Body of pancreas (tissue), 4 donors: ENCODE data around the gene CWH43. TPM values are rescaled to one million over a fixed set of nuclear protein-coding genes. Genes with fewer than 3 reads are reported as not detected.

Source experiments
- ATAC-seq: fragments of 150-250 bp; one replicate; pipeline ENCODE4 v1.9.1; 2016
- DNase-seq, 4 donors: peaks; one replicate each; pipeline ENCODE4 v3.0.0-alpha.2; 2019
- H3K27ac ChIP-seq, 4 donors: fragments of 200-600 bp; sonication (generic); 1 replicate in 3 of 4; 2 replicates in 1 of 4; pipeline versions ENCODE4 v1.5.1 to v1.6.1; 2016 to 2019; ENCODE audit warnings: mild to moderate bottlenecking in 1 of 4, mixed read lengths in 1 of 4, moderate library complexity in 1 of 4
- H3K27me3 ChIP-seq, 2 donors: fragments of 200-600 bp; sonication (generic); one replicate each; pipeline ENCODE4 v1.6.0; 2016; ENCODE audit warnings: mild to moderate bottlenecking in 1 of 2
- H3K36me3 ChIP-seq, 2 donors: fragments of 200-600 bp; sonication (generic); replicated peaks in 1 of 2; 2 replicates each; pipeline ENCODE4 v1.5.1; 2016; ENCODE audit warnings: low read depth in 2 of 2; ENCODE audit not compliant: insufficient read depth in 1 of 2
- H3K4me1 ChIP-seq: fragments of 200-600 bp; sonication (generic); one replicate; pipeline ENCODE4 v1.6.0; 2016
- H3K4me3 ChIP-seq, 2 donors: fragments of 200-600 bp; sonication (generic); 1 replicate in 1 of 2; 2 replicates in 1 of 2; pipeline ENCODE4 v1.5.1; 2016 to 2019
- H3K9me3 ChIP-seq, 3 donors: fragments of 200-600 bp; sonication (generic); 1 replicate in 2 of 3; 2 replicates in 1 of 3; pipeline ENCODE4 v1.5.1; 2016
- POLR2A ChIP-seq, 3 donors: fragments of 450-650 bp; IDR thresholded peaks; one replicate each; pipeline ENCODE4 v1.6.1; 2016; ENCODE audit warnings: antibody characterized with exemption in 3 of 3, mild to moderate bottlenecking in 2 of 3
- WGBS, 2 donors: methylation state at CpG; one replicate each; pipeline ENCODE4 v1.1.5; 2017; 5-methylcytosine and 5-hydroxymethylcytosine counted together
- intact Hi-C: fragments of 100-400 bp; cut with DNase I; formaldehyde crosslinking; loops from one replicate; pipeline ENCODE4 v1.15.1; 2023
- total RNA-seq, 2 donors: library from RNA; depleted of rRNA; stranded (reverse); fragments of >200 nt; gene quantifications; one replicate each; pipeline ENCODE4 v1.1.0, GENCODE V29; 2016
- TF ChIP-seq, protein P1 (sequence below), 7 experiments: fragments of 450-650 bp in 4 of 7; fragments of 200-600 bp in 3 of 7; sonication (generic) in 3 of 7; IDR thresholded peaks; one replicate each; pipeline ENCODE4 v1.5.1; 2016 to 2019; ENCODE audit warnings: antibody characterized with exemption in 7 of 7

The CWH43 gene
- total RNA-seq, result not detected

DNA sequence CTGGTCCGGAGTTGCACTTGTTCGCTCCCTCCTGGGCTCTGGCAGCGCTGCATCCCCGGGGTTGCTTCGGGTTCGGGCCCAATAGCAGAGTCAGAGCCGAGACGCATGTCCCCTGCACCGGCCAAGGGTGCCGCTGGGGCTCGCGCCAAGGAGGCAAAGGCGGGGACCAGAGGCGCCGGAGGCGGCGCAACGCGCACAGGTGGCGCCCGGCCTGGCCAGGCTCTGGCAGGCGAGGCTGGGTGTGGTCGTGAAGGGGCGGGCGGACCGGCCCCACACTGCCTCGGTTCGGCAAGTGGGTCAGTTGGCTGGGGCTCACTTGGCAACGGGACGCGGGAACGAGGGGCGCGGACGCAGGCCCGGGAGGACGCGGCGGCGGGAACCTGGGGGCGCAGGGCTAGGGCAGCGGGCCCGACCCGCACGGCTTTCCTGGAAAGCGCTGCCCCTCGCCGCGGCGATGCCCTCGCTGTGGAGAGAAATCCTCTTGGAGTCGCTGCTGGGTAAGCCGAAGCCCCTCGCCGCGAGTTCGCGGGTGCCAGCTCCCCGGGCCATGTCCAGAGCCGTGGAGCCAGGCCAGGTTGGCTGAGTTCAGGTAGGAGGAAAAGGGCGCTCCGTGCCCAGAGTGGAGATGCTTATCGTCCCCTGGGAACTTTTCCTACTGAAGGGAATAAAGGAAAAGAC, at the start of gene CWH43:
TSS of gene CWH43 (plus strand) at position 300 of the 678 bp plus-strand sequence. CDS start at position 455, 155 bp downstream.
- Histone ChIP-seq H3K36me3 (no peaks in the 10 kb centered on the region), H3K27me3 (no peaks in the 10 kb centered on the region), H3K9me3 (no peaks in the 10 kb centered on the region), H3K4me3 (no peak within 1 kb of the TSS), H3K27ac (no peak within 1 kb of the TSS), H3K4me1 (peaks cover 8% of the 10 kb centered on the region)
- no peak for DNase-seq
- no peak for ATAC-seq
- 3 to 4% methylated on average over 15 to 61 of the region's 63 CpGs for WGBS, 2 donors
- TF ChIP-seq POLR2A (IDR thresholded peaks at IDR 0.05), result no peak
- TF ChIP-seq, protein P1, sequence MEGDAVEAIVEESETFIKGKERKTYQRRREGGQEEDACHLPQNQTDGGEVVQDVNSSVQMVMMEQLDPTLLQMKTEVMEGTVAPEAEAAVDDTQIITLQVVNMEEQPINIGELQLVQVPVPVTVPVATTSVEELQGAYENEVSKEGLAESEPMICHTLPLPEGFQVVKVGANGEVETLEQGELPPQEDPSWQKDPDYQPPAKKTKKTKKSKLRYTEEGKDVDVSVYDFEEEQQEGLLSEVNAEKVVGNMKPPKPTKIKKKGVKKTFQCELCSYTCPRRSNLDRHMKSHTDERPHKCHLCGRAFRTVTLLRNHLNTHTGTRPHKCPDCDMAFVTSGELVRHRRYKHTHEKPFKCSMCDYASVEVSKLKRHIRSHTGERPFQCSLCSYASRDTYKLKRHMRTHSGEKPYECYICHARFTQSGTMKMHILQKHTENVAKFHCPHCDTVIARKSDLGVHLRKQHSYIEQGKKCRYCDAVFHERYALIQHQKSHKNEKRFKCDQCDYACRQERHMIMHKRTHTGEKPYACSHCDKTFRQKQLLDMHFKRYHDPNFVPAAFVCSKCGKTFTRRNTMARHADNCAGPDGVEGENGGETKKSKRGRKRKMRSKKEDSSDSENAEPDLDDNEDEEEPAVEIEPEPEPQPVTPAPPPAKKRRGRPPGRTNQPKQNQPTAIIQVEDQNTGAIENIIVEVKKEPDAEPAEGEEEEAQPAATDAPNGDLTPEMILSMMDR (IDR thresholded peaks at IDR 0.05), result no peak
- intact Hi-C loops, result no loop called here

DNA sequence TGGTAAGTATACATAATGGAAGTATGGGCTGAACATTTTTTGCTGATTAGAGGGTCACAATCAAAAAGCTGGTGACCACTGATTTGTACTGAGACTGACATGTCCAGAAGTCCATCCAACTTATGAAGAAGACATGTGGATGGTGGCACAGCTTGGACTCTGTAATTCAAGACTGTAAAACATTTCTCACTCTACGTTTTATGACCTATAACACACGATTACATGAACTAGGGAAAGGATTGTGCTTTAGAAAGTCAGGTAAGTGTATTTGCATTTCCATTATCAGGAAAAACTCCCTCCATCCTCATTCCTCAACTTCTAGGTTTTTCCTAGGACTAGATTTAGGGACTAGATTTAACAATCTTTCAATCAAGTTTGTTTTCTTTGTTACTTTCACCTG, 49.0 kb upstream of the CWH43 start:
- H3K36me3 ChIP-seq, result no peaks in the 10 kb centered on the region
- TF ChIP-seq POLR2A (IDR thresholded peaks at IDR 0.05), result no peak
- TF ChIP-seq, protein P1 (IDR thresholded peaks at IDR 0.05), result no peak
- H3K4me1 ChIP-seq, result no peaks in the 10 kb centered on the region
- H3K4me3 ChIP-seq, result no peak overlapping the region
- DNase-seq, result no peak
- H3K27me3 ChIP-seq, result no peaks in the 10 kb centered on the region
- no peak overlapping the region for H3K27ac ChIP-seq
- 77 to 84% methylated on average over 2 of the region's 2 CpGs for WGBS, 2 donors
- intact Hi-C loops, result no loop called here
- H3K9me3 ChIP-seq, result no peaks in the 10 kb centered on the region
- no peak for ATAC-seq

DNA sequence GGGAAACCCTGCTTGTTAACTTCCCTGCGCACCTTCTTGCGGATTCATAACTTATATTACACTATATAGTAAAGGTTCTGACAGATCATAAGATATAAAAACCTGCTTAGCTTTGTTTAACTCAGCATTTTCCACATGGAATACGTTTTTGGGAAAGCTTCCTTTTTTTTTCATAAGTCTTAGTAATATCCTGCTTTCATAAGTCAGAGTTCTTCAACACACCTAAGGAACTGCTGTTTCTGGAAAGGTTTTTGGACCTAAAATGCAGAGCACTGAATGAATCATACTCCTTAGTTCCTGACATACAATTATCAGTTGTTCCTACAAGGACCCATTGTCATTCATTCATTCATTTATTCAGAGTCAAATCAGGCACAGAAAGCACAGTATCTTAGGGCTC, 47.2 kb upstream of the CWH43 start:
- Histone ChIP-seq H3K36me3 (no peaks in the 10 kb centered on the region), H3K27me3 (no peaks in the 10 kb centered on the region), H3K4me1 (no peaks in the 10 kb centered on the region), H3K9me3 (no peaks in the 10 kb centered on the region), H3K4me3 (no peak overlapping the region), H3K27ac (no peak overlapping the region)
- DNase-seq, result no peak
- ATAC-seq, result no peak
- WGBS, 2 donors, result 75 to 79% methylated on average over 3 of the region's 3 CpGs
- intact Hi-C loops, result no loop called here
- TF ChIP-seq POLR2A (IDR thresholded peaks at IDR 0.05), result no peak
- TF ChIP-seq, protein P1 (IDR thresholded peaks at IDR 0.05), result no peak

DNA sequence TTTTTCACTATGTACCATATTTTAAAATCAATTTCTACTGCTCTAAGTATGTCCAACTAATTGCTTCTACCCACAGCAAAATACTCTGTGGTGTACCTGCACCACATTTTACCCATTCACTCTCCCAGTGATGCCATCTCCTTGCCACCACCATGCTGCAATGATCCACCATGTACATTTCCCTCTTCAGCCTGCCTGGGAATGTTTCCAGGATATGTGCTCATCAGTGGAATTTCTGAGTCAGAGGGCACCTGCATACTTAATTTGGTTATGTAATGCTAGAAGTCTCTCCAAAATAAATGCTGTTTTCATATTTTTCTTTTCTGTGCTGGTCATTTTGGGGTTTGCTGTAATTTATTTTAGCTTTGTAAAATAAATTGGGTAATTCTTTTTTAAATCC, 46.3 kb upstream of the CWH43 start:
- ATAC-seq (no peak), DNase-seq (peak in 1 of 4 donors; percentile 28)
- Histone ChIP-seq H3K4me1 (no peaks in the 10 kb centered on the region), H3K27ac (no peak overlapping the region), H3K27me3 (no peaks in the 10 kb centered on the region), H3K4me3 (no peak overlapping the region), H3K9me3 (no peaks in the 10 kb centered on the region), H3K36me3 (no peaks in the 10 kb centered on the region)
- intact Hi-C loops, result no loop called here
- TF ChIP-seq POLR2A (IDR thresholded peaks at IDR 0.05), result no peak
- TF ChIP-seq, protein P1 (IDR thresholded peaks at IDR 0.05), result no peak

DNA sequence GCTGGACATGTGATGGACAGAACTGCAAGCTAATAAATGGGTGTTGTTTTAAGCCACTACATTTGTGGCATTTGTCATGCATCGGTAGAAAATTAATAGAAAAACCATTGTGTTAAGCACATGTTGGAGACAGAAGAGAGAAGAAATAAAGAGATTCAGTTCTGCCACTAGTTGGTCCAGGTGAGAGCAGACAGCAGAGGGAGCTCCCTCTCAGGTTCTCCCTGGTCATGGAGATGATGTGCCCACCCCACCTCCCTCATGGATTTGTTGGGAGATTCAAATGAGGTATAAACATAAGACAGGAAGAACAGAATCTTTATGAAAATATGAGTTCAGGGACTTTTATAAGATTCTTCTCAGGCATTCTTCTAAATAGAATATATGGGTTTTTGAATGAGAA, 42.7 kb upstream of the CWH43 start:
- 41 to 52% methylated on average over 1 of the region's 1 CpG for WGBS, 2 donors
- no peaks in the 10 kb centered on the region for H3K9me3 ChIP-seq
- H3K27ac ChIP-seq, result no peak overlapping the region
- H3K4me1 ChIP-seq, result no peaks in the 10 kb centered on the region
- ATAC-seq (no peak), DNase-seq (no peak)
- H3K36me3 ChIP-seq, result no peaks in the 10 kb centered on the region
- H3K4me3 ChIP-seq, result no peak overlapping the region
- TF ChIP-seq, protein P1 (IDR thresholded peaks at IDR 0.05), result peak in 1 of 7 experiments; percentile 5
- TF ChIP-seq POLR2A (IDR thresholded peaks at IDR 0.05), result no peak
- intact Hi-C loops, result no loop called here
- no peaks in the 10 kb centered on the region for H3K27me3 ChIP-seq
